WERI-Rb-1 (cell line): Measurements from ENCODE around the gene SMARCA2.

Experiments used
- DNase-seq: peaks from one replicate; pipeline ENCODE4 v3.0.0-alpha.2; 2020
- H3K27ac ChIP-seq: fragments of 250-450 bp; sonication (Bioruptor Pico); 2 replicates; pipeline ENCODE4 v1.5.1; 2020; ENCODE audit warnings: mild to moderate bottlenecking, moderate library complexity
- H3K27me3 ChIP-seq: fragments of 250-450 bp; sonication (Bioruptor Pico); 2 replicates; pipeline ENCODE4 v1.5.1; 2021; ENCODE audit warnings: mild to moderate bottlenecking, low read depth, moderate library complexity; ENCODE audit not compliant: insufficient read depth, severe bottlenecking
- H3K36me3 ChIP-seq: fragments of 250-450 bp; sonication (Bioruptor Pico); 2 replicates; pipeline ENCODE4 v1.5.1; 2020; ENCODE audit warnings: mild to moderate bottlenecking, moderate library complexity
- H3K4me3 ChIP-seq: 2 replicates; pipeline ENCODE4 v1.5.1; 2011; ENCODE audit warnings: low read depth, mild to moderate bottlenecking, control low read depth, low read length
- H3K9me3 ChIP-seq: fragments of 250-450 bp; sonication (Bioruptor Pico); 2 replicates; pipeline ENCODE4 v1.5.1; 2021; ENCODE audit warnings: mild to moderate bottlenecking, moderate library complexity; ENCODE audit not compliant: severe bottlenecking
- CTCF ChIP-seq: IDR thresholded peaks from 2 replicates; pipeline ENCODE4 v1.5.1; 2011; ENCODE audit warnings: low read depth, mild to moderate bottlenecking, control low read depth, inconsistent platforms, low read length

SMARCA2 gene

GRCh38 chr9:2043881-2044462 lies 28.8 kb downstream of the SMARCA2 start:
- Histone ChIP-seq H3K27ac (no peak overlapping the region), H3K4me3 (no peak overlapping the region), H3K9me3 (no peaks in the 10 kb centered on the region), H3K27me3 (no peaks in the 10 kb centered on the region), H3K36me3 (peaks cover 32% of the 10 kb centered on the region)
- no peak for TF ChIP-seq CTCF
- DNase-seq = no peak

GRCh38 chr9:2047144-2047671 lies 32.1 kb downstream of the SMARCA2 start:
- no peak for TF ChIP-seq CTCF
- H3K9me3 ChIP-seq = no peaks in the 10 kb centered on the region
- H3K27ac ChIP-seq = no peak overlapping the region
- DNase-seq = no peak
- no peaks in the 10 kb centered on the region for H3K27me3 ChIP-seq
- no peak overlapping the region for H3K4me3 ChIP-seq
- H3K36me3 ChIP-seq = peaks cover 4% of the 10 kb centered on the region

- no peaks in the 10 kb centered on the region for H3K9me3 ChIP-seq
- no peak overlapping the region for H3K27ac ChIP-seq
- H3K36me3 ChIP-seq = peaks cover 3% of the 10 kb centered on the region
- DNase-seq = no peak
- no peak for TF ChIP-seq CTCF
- no peaks in the 10 kb centered on the region for H3K27me3 ChIP-seq
- no peak overlapping the region for H3K4me3 ChIP-seq
These were observed 32.8 kb downstream of the SMARCA2 start for GRCh38 chr9:2047916-2048315.

- TF ChIP-seq CTCF = no peak
- no peak overlapping the region for H3K27ac ChIP-seq
- H3K4me3 ChIP-seq = no peak overlapping the region
- peaks cover 6% of the 10 kb centered on the region for H3K36me3 ChIP-seq
- no peaks in the 10 kb centered on the region for H3K27me3 ChIP-seq
- DNase-seq = no peak
- H3K9me3 ChIP-seq = no peaks in the 10 kb centered on the region
These were observed 35.1 kb downstream of the SMARCA2 start for GRCh38 chr9:2050236-2050635.

- peaks cover 24% of the 10 kb centered on the region for H3K36me3 ChIP-seq
These were observed 39.0 kb downstream of the SMARCA2 start for GRCh38 chr9:2053883-2054845.

More at GRCh38 chr9:2053883-2054845, 39.0 kb downstream of the SMARCA2 start:
- Histone ChIP-seq H3K9me3 (no peaks in the 10 kb centered on the region), H3K4me3 (no peak overlapping the region), H3K27me3 (no peaks in the 10 kb centered on the region), H3K27ac (no peak overlapping the region)
- no peak for TF ChIP-seq CTCF
- no peak for DNase-seq
